ENCODE measurements around the gene ZKSCAN1. TPM values are rescaled to one million over a fixed set of nuclear protein-coding genes. Genes with fewer than 3 reads are reported as not detected.

Gene ZKSCAN1
- total and polyA plus RNA-seq, 7 donors: 8.4 to 32.7 (median 27.8) TPM

- 97 to 98% methylated on average over 10 of the region's 10 CpGs for WGBS, 2 donors
- Histone ChIP-seq H3K4me3 (no peak overlapping the region), H3K36me3 (peaks cover 67 to 89% (median 71%) of the 10 kb centered on the region in 4 donors), H3K27ac (no peak overlapping the region), H3K9me3 (peaks cover 4 to 22% (median 12%) of the 10 kb centered on the region in 4 donors), H3K27me3 (no peaks in the 10 kb centered on the region), H3K4me1 (no peaks in the 10 kb centered on the region)
- peak; percentile 30 for DNase-seq
- intact Hi-C loops (cut with DNase I): no loop called here
- TF ChIP-seq POLR2AphosphoS5 (IDR thresholded peaks at IDR 0.05): no peak
- TF ChIP-seq POLR2A (IDR thresholded peaks at IDR 0.05): no peak
- no peak for TF ChIP-seq CTCF (IDR thresholded peaks at IDR 0.05)
- no peak for TF ChIP-seq EP300 (IDR thresholded peaks at IDR 0.05)
These were observed 57.1 kb downstream of the ZKSCAN1 start for GRCh38 chr7:100072462-100072861.

GRCh38 chr7:100074841-100075240 is 59.4 kb downstream of the ZKSCAN1 start:
- no peak overlapping the region for H3K27ac ChIP-seq
- H3K27me3 ChIP-seq: no peaks in the 10 kb centered on the region
- intact Hi-C loops (cut with DNase I): no loop called here
- DNase-seq: no peak
- TF ChIP-seq CTCF (IDR thresholded peaks at IDR 0.05) (no peak), EP300 (IDR thresholded peaks at IDR 0.05) (no peak), POLR2A (IDR thresholded peaks at IDR 0.05) (no peak), POLR2AphosphoS5 (IDR thresholded peaks at IDR 0.05) (no peak)
- H3K36me3 ChIP-seq: peaks cover 68 to 99% (median 73%) of the 10 kb centered on the region in 4 donors
- H3K4me1 ChIP-seq: peaks cover 0 to 15% (median 10%) of the 10 kb centered on the region in 4 donors
- H3K4me3 ChIP-seq: no peak overlapping the region
- WGBS, 2 donors: 97 to 98% methylated on average over 7 of the region's 7 CpGs
- peaks cover 4 to 22% (median 12%) of the 10 kb centered on the region in 4 donors for H3K9me3 ChIP-seq

GRCh38 chr7:100075418-100075817 is 60.0 kb downstream of the ZKSCAN1 start:
- intact Hi-C loops (cut with DNase I): no loop called here
- H3K4me3 ChIP-seq: no peak overlapping the region
- H3K9me3 ChIP-seq: peaks cover 4 to 16% (median 12%) of the 10 kb centered on the region in 4 donors
- no peak for DNase-seq
- H3K27ac ChIP-seq: no peak overlapping the region
- H3K36me3 ChIP-seq: peaks cover 63 to 93% (median 71%) of the 10 kb centered on the region in 4 donors
- H3K27me3 ChIP-seq: no peaks in the 10 kb centered on the region
- no peak for TF ChIP-seq CTCF (IDR thresholded peaks at IDR 0.05)
- TF ChIP-seq EP300 (IDR thresholded peaks at IDR 0.05): no peak
- no peak for TF ChIP-seq POLR2A (IDR thresholded peaks at IDR 0.05)
- no peak for TF ChIP-seq POLR2AphosphoS5 (IDR thresholded peaks at IDR 0.05)
- peaks cover 0 to 21% (median 16%) of the 10 kb centered on the region in 4 donors for H3K4me1 ChIP-seq
- 96 to 98% methylated on average over 6 of the region's 6 CpGs for WGBS, 2 donors

GRCh38 chr7:100077205-100077604 is 61.8 kb downstream of the ZKSCAN1 start:
- intact Hi-C loops (cut with DNase I): no loop called here
- WGBS, 2 donors: 37 to 81% methylated on average over 4 of the region's 4 CpGs

More at GRCh38 chr7:100077205-100077604, 61.8 kb downstream of the ZKSCAN1 start:
- Histone ChIP-seq H3K27ac (no peak overlapping the region), H3K4me1 (peaks cover 0 to 30% (median 26%) of the 10 kb centered on the region in 4 donors), H3K27me3 (no peaks in the 10 kb centered on the region), H3K36me3 (peaks cover 45 to 75% (median 54%) of the 10 kb centered on the region in 4 donors), H3K4me3 (no peak overlapping the region), H3K9me3 (peaks cover 0 to 3% (median 0%) of the 10 kb centered on the region in 4 donors)
- no peak for DNase-seq
- TF ChIP-seq POLR2A (IDR thresholded peaks at IDR 0.05) (no peak), CTCF (IDR thresholded peaks at IDR 0.05) (no peak), POLR2AphosphoS5 (IDR thresholded peaks at IDR 0.05) (no peak), EP300 (IDR thresholded peaks at IDR 0.05) (no peak)
